OCI-LY7 (cell line): ENCODE measurements around the gene BMPR1B.

Experiments
- EZH2phosphoT487 ChIP-seq: fragments of 200-600 bp; sonication (generic); IDR thresholded peaks from 2 replicates; pipeline ENCODE4 v1.6.1; 2018; ENCODE audit warnings: low read depth, borderline replicate concordance, mild to moderate bottlenecking, mixed run types, antibody characterized with exemption, low read length, moderate library complexity, mixed read lengths
- TF ChIP-seq, protein P1 (sequence below): fragments of 200-600 bp; sonication (generic); conservative IDR thresholded peaks from 2 replicates; pipeline ENCODE4 v1.5.1; 2014; ENCODE audit warnings: mild to moderate bottlenecking, antibody characterized with exemption, low read length, moderate library complexity, mixed read lengths

GRCh38 chr4:94947681-94948108 lies 189.9 kb downstream of the BMPR1B start:
- TF ChIP-seq, protein P1, sequence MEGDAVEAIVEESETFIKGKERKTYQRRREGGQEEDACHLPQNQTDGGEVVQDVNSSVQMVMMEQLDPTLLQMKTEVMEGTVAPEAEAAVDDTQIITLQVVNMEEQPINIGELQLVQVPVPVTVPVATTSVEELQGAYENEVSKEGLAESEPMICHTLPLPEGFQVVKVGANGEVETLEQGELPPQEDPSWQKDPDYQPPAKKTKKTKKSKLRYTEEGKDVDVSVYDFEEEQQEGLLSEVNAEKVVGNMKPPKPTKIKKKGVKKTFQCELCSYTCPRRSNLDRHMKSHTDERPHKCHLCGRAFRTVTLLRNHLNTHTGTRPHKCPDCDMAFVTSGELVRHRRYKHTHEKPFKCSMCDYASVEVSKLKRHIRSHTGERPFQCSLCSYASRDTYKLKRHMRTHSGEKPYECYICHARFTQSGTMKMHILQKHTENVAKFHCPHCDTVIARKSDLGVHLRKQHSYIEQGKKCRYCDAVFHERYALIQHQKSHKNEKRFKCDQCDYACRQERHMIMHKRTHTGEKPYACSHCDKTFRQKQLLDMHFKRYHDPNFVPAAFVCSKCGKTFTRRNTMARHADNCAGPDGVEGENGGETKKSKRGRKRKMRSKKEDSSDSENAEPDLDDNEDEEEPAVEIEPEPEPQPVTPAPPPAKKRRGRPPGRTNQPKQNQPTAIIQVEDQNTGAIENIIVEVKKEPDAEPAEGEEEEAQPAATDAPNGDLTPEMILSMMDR: no peak
- no peak for TF ChIP-seq EZH2phosphoT487
